K562 (cell line): ENCODE measurements around the gene KCTD19. TPM values are rescaled to one million over a fixed set of nuclear protein-coding genes. Genes with fewer than 3 reads are reported as not detected.

ENCODE experiments used
- ATAC-seq: fragments of 200-7000 bp; cut with Tn5 transposase; 3 replicates; pipeline ENCODE4 v1.9.1; 2020; ENCODE audit warnings: moderate library complexity
- BruUV-seq: library from RNA; stranded (reverse); fragments of 400-500 nt; replicated peaks from 2 replicates; lab custom pipeline; 2021; lab: Mats Ljungman, UMichigan
- CTCF ChIA-PET: fragments of 300-600 bp; formaldehyde crosslinking; extraction: SDS; loops from one replicate; lab custom pipeline; 2021; ENCODE audit warnings: low intra/inter-chr PET ratio; lab: Yijun Ruan, JAX
- POLR2A ChIA-PET: fragments of 300-600, 350-650 bp; sonication (Branson Sonifier 250); formaldehyde crosslinking; extraction: SDS; loops from one replicate; lab custom pipeline; 2021; ENCODE audit warnings: antibody characterized with exemption, inconsistent platforms; lab: Yijun Ruan, JAX
- DNase-seq, 4 experiments: peaks; one replicate each; pipeline versions ENCODE4 v3.0.0 to v3.0.0-alpha.2; 2011 to 2018; ENCODE audit warnings: low spot score in 3 of 4, mixed read lengths in 3 of 4; ENCODE audit errors: extremely low read depth in 1 of 4
- FAIRE-seq: peaks from 2 replicates; lab custom pipeline; 2011; peaks lifted over from hg19 to GRCh38; lab: Jason Lieb, UNC
- H2AFZ ChIP-seq: 2 replicates; pipeline ENCODE4 v1.6.0; 2011; ENCODE audit warnings: low read depth, low read length, control low read depth, inconsistent platforms
- H3K27ac ChIP-seq: fragments of 200-600 bp; 3 replicates; pipeline ENCODE4 v1.8.0; 2011; ENCODE audit warnings: low read depth, mild to moderate bottlenecking, control low read depth, inconsistent platforms, low read length, moderate library complexity, mixed read lengths; ENCODE audit errors: extremely low read depth
- H3K27me3 ChIP-seq, 2 experiments: fragments of 300-600 bp in 1 of 2; 2 replicates in 1 of 2; 3 replicates in 1 of 2; pipeline versions ENCODE4 v1.6.0 to v1.8.0; 2011; ENCODE audit warnings: inconsistent platforms in 2 of 2, low read length in 2 of 2, mild to moderate bottlenecking in 1 of 2, mixed read lengths in 1 of 2, moderate library complexity in 1 of 2; ENCODE audit not compliant: control insufficient read depth in 2 of 2, insufficient read depth in 2 of 2
- H3K36me3 ChIP-seq: fragments of 300-600 bp; 3 replicates; pipeline ENCODE4 v1.8.0; 2011; ENCODE audit warnings: mild to moderate bottlenecking, low read length, inconsistent platforms; ENCODE audit not compliant: control insufficient read depth, insufficient read depth
- H3K4me1 ChIP-seq, 2 experiments: fragments of 200-600 bp in 1 of 2; replicated peaks in 1 of 2; 2 replicates in 1 of 2; 3 replicates in 1 of 2; pipeline versions ENCODE4 v1.5.1 to v1.8.0; 2011; ENCODE audit warnings: inconsistent platforms in 2 of 2, low read length in 2 of 2, mild to moderate bottlenecking in 1 of 2, mixed read lengths in 1 of 2, moderate library complexity in 1 of 2; ENCODE audit not compliant: control insufficient read depth in 2 of 2, insufficient read depth in 2 of 2
- H3K4me2 ChIP-seq: 2 replicates; pipeline ENCODE4 v1.6.1; 2011; ENCODE audit warnings: low read length, control low read depth, inconsistent platforms, mixed read lengths; ENCODE audit not compliant: insufficient read depth
- H3K4me3 ChIP-seq: fragments of 200-600 bp; sonication (generic), shearing (Covaris generic); 2 replicates; pipeline ENCODE4 v1.5.1; 2016; ENCODE audit warnings: control low read depth, inconsistent platforms
- H3K79me2 ChIP-seq: fragments of 200-600 bp; 3 replicates; pipeline ENCODE4 v1.8.0; 2011; ENCODE audit warnings: low read length, inconsistent platforms; ENCODE audit not compliant: control insufficient read depth, insufficient read depth
- H3K9ac ChIP-seq, 2 experiments: 2 replicates each; pipeline versions ENCODE4 v1.6.0 to v1.6.1; 2011; ENCODE audit warnings: low read depth in 2 of 2, low read length in 2 of 2, control low read depth in 1 of 2, inconsistent platforms in 1 of 2, mild to moderate bottlenecking in 1 of 2, mixed read lengths in 1 of 2; ENCODE audit not compliant: insufficient read depth in 1 of 2
- H3K9me1 ChIP-seq: one replicate; pipeline ENCODE4 v1.6.0; 2011; ENCODE audit warnings: inconsistent platforms, mild to moderate bottlenecking, low read length, moderate library complexity; ENCODE audit not compliant: control insufficient read depth, insufficient read depth
- H3K9me3 ChIP-seq: replicated peaks from 2 replicates; pipeline ENCODE4 v1.5.1; 2011; ENCODE audit warnings: low read depth, low read length, inconsistent platforms; ENCODE audit not compliant: control insufficient read depth, insufficient read depth
- H4K20me1 ChIP-seq: replicated peaks from 2 replicates; pipeline ENCODE4 v1.6.1; 2011; ENCODE audit warnings: low read length, inconsistent platforms, mixed read lengths; ENCODE audit not compliant: control insufficient read depth, insufficient read depth
- BRD4 ChIP-seq: fragments of 200-600 bp; sonication (generic); IDR thresholded peaks from 2 replicates; pipeline ENCODE4 v1.6.1; 2017; ENCODE audit warnings: inconsistent platforms
- DIDO1 ChIP-seq: fragments of 450-650 bp; IDR thresholded peaks from 2 replicates; pipeline ENCODE4 v1.6.1; 2016; ENCODE audit warnings: low read depth, missing biosample characterization, missing genetic modification characterization
- ETV5 ChIP-seq: sonication (generic); formaldehyde crosslinking; IDR thresholded peaks from 2 replicates; pipeline ENCODE4 v1.4.0; 2020; ENCODE audit warnings: low read depth, mild to moderate bottlenecking, missing genetic modification reagents
- FOSL1 ChIP-seq: fragments of 200-800 bp; sonication (Bioruptor generic); conservative IDR thresholded peaks from 2 replicates; pipeline ENCODE4 v1.6.1; 2016; ENCODE audit warnings: missing genetic modification characterization, missing compliant biosample characterization
- HMGN3 ChIP-seq: IDR thresholded peaks from 2 replicates; pipeline ENCODE4 v1.6.1; 2011; ENCODE audit warnings: borderline replicate concordance, low read depth, mild to moderate bottlenecking, mixed read lengths, low read length; ENCODE audit not compliant: insufficient read length; ENCODE audit errors: extremely low read depth
- HNRNPL ChIP-seq: fragments of 200-400 bp; formaldehyde crosslinking; IDR thresholded peaks from 2 replicates; pipeline ENCODE4 v1.6.1; 2017; ENCODE audit warnings: low read depth, mild to moderate bottlenecking, low read length
- HSF4 ChIP-seq: fragments of 250-450 bp; sonication (Bioruptor Pico); IDR thresholded peaks from 2 replicates; pipeline ENCODE4 v2.1.2; 2022; ENCODE audit warnings: mild to moderate bottlenecking, moderate library complexity, borderline replicate concordance
- LCOR ChIP-seq: sonication (generic); formaldehyde crosslinking; IDR thresholded peaks from 2 replicates; pipeline ENCODE4 v1.8.0; 2022; ENCODE audit warnings: mild to moderate bottlenecking, missing genetic modification reagents
- MEIS2 ChIP-seq: fragments of 450-650 bp; IDR thresholded peaks from 2 replicates; pipeline ENCODE4 v1.6.1; 2014; ENCODE audit warnings: mild to moderate bottlenecking; ENCODE audit not compliant: partially characterized antibody
- MTF1 ChIP-seq: fragments of 250-450 bp; sonication (Bioruptor Pico); IDR thresholded peaks from 2 replicates; pipeline ENCODE4 v1.9.0; 2021; ENCODE audit warnings: moderate library complexity, mild to moderate bottlenecking, inconsistent platforms, borderline replicate concordance
- NFIX ChIP-seq: fragments of 250-450 bp; sonication (Bioruptor Pico); IDR thresholded peaks from 2 replicates; pipeline ENCODE4 v1.4.0; 2020; ENCODE audit warnings: low read depth, mild to moderate bottlenecking, moderate library complexity
- NR2F6 ChIP-seq: fragments of 450-650 bp; formaldehyde crosslinking; IDR thresholded peaks from 2 replicates; pipeline ENCODE4 v1.4.0; 2020; ENCODE audit warnings: mild to moderate bottlenecking
- PML ChIP-seq: IDR thresholded peaks from 2 replicates; pipeline ENCODE4 v1.6.1; 2012; ENCODE audit warnings: low read length, inconsistent platforms
- POLR2A ChIP-seq: fragments of 450-650 bp; conservative IDR thresholded peaks from 2 replicates; pipeline ENCODE4 v1.6.1; 2016
- SNRNP70 ChIP-seq: fragments of 200-400 bp; formaldehyde crosslinking; optimal IDR thresholded peaks from 2 replicates; pipeline ENCODE3; 2017; ENCODE audit warnings: low read depth, low read length
- ZBTB34 ChIP-seq: fragments of 250-450 bp; sonication (Bioruptor Pico); IDR thresholded peaks from 2 replicates; pipeline ENCODE4 v1.8.0; 2021; ENCODE audit warnings: mild to moderate bottlenecking, moderate library complexity
- ZNF586 ChIP-seq: fragments of 450-650 bp; formaldehyde crosslinking; conservative IDR thresholded peaks from 2 replicates; pipeline ENCODE4 v1.4.0; 2020; ENCODE audit warnings: mild to moderate bottlenecking, moderate library complexity
- ZZZ3 ChIP-seq: fragments of 450-650 bp; IDR thresholded peaks from 2 replicates; pipeline ENCODE4 v1.6.1; 2016; ENCODE audit warnings: antibody characterized with exemption, mild to moderate bottlenecking, moderate library complexity
- WGBS: fragments of 100-300 bp; shearing (Covaris generic); methylation state at CpG from one replicate; pipeline ENCODE4 v1.1.6; 2016; ENCODE audit warnings: low coverage, mixed read lengths; ENCODE audit not compliant: insufficient coverage; ENCODE audit errors: missing lambda C conversion rate; 5-methylcytosine and 5-hydroxymethylcytosine counted together
- in situ Hi-C: fragments of 300-500 bp; cut with MboI; formaldehyde crosslinking; loops from 4 replicates; pipeline ENCODE4 v1.15.0; 2018; ENCODE audit warnings: inconsistent platforms, mixed read lengths
- intact Hi-C: fragments of 100-400 bp; cut with micrococcal nuclease; formaldehyde crosslinking; loops from 2 replicates; pipeline ENCODE4 v1.14.2; 2022
- polyA plus RNA-seq, 8 experiments: library from polyadenylated mRNA; depleted of rRNA in 4 of 8; stranded (reverse) in 5 of 8; unstranded in 3 of 8; fragments of >200 nt; fragmentation: Nextera tagmentation in 2 of 8; fragmentation: Illumina TruSeq in 1 of 8; extraction: Ambion mirVana in 2 of 8; extraction: Trizol in 1 of 8; gene quantifications; 2 replicates each; pipeline versions ENCODE4 v1.2.1 to v1.2.3, GENCODE V29; 2011 to 2014; ENCODE audit warnings: inconsistent platforms in 1 of 8, missing spikeins in 1 of 8
- total RNA-seq, 7 experiments: library from RNA; depleted of rRNA in 6 of 7; stranded (reverse); fragments of >200 nt in 6 of 7; fragmentation: Illumina TruSeq in 2 of 7; extraction: Trizol in 2 of 7; gene quantifications; 2 replicates each; pipeline versions ENCODE4 v1.2.1 to v1.2.3, GENCODE V29; 2011 to 2021; ENCODE audit warnings: low replicate concordance in 1 of 7

The KCTD19 gene
- total and polyA plus RNA-seq, 9 of the 15 experiments (the other 6 are each of a cell fraction or from before 2014, with no cell fraction given): 0.03 to 0.91 (median 0.22) TPM; not detected in 2

- Histone ChIP-seq H3K27ac (no peak overlapping the region), H3K36me3 (peaks cover 26% of the 10 kb centered on the region; the same call in 2 of the 3 replicates), H3K79me2 (peaks cover 11% of the 10 kb centered on the region; the same call in 2 of the 3 replicates), H3K9me3 (no peaks in the 10 kb centered on the region), H3K4me3 (no peak overlapping the region), H3K4me2 (no peak overlapping the region), H3K9me1 (peaks cover 3% of the 10 kb centered on the region), H3K27me3 (no peaks in the 10 kb centered on the region), H3K4me1 (peaks cover 7 to 34% of the 10 kb centered on the region in 2 experiments; a peak in 3 of 5 replicates), H2AFZ (no peak overlapping the region), H4K20me1 (no peaks in the 10 kb centered on the region), H3K9ac (0 out of 4 replicates have a peak overlapping the region, but pooled peaks of 1 of the 2 experiments have one; percentile 3)
- ATAC-seq (no peak), DNase-seq (no peak), FAIRE-seq (no peak)
- no TSS peak for BruUV-seq
- intact Hi-C loops: no loop called here
- in situ Hi-C loops: no loop called here
- WGBS: 85% methylated on average over 17 of the region's 21 CpGs
- POLR2A ChIA-PET: interaction anchor here (0.8 to 1.9 kb wide), 4 partner anchors 10 to 500 kb away, joined by 3 to 10 read pairs (median 3); no protein-coding TSS in a partner anchor
- CTCF ChIA-PET: no interaction called here
- no peak for TF ChIP-seq LCOR
- TF ChIP-seq ZNF586 (CRISPR knock-in tag): no peak
- TF ChIP-seq BRD4: no peak
- TF ChIP-seq POLR2A: no peak
- no peak for TF ChIP-seq DIDO1 (tag)
- no peak for TF ChIP-seq HNRNPL
- TF ChIP-seq SNRNP70: no peak
- TF ChIP-seq ZBTB34 (CRISPR knock-in tag): no peak
- no peak for TF ChIP-seq MEIS2
- no peak for TF ChIP-seq FOSL1 (tag)
- TF ChIP-seq HSF4 (CRISPR knock-in tag): no peak
- no peak for TF ChIP-seq MTF1 (CRISPR knock-in tag)
- no peak for TF ChIP-seq HMGN3
- TF ChIP-seq ZZZ3: no peak
- no peak for TF ChIP-seq PML
- no peak for TF ChIP-seq ETV5 (CRISPR knock-in tag)
- TF ChIP-seq NR2F6 (CRISPR knock-in tag): no peak
- no peak for TF ChIP-seq NFIX (CRISPR knock-in tag)
Observed at GRCh38 chr16:67283826-67284555, 42.5 kb downstream of the KCTD19 start.
